Skin of body (tissue), 2 donors: ENCODE data around the gene SORCS2. TPM values are rescaled to one million over a fixed set of nuclear protein-coding genes. Genes with fewer than 3 reads are reported as not detected.

Experiments used
- DNase-seq: peaks from one replicate; lab custom pipeline; 2025; lab: John Stamatoyannopoulos, UW
- total RNA-seq: library from RNA; depleted of rRNA; stranded (reverse); fragments of >200 nt; gene quantifications from one replicate; pipeline ENCODE4 v1.2.3, GENCODE V29; 2014

Gene SORCS2
- total RNA-seq, 1 donor from 2014 or later: 5.8 TPM

GRCh38 chr4:7403001-7403400 lies 210.7 kb downstream of the SORCS2 start:
- DNase-seq: no peak

DNA sequence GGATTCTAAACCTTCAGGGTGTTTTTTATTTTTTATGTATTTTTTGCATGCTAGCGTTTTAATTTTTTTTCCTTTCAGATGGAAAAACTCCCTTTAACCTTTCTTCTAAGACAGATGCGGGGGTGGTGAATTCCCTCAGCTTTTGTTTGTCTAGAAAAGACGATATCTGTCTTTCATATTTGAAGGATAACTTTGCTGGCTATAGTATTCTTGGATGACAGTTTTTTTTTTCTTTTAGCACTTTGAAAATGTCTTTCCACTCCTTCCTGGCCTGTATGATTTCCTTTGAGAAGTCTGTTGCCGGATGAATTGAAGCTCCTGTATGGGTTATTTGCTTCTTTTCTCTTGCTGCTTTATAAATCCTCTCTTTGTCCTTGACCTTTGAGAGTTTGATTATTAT lies 215.8 kb downstream of the SORCS2 start:
- no peak for DNase-seq

DNA sequence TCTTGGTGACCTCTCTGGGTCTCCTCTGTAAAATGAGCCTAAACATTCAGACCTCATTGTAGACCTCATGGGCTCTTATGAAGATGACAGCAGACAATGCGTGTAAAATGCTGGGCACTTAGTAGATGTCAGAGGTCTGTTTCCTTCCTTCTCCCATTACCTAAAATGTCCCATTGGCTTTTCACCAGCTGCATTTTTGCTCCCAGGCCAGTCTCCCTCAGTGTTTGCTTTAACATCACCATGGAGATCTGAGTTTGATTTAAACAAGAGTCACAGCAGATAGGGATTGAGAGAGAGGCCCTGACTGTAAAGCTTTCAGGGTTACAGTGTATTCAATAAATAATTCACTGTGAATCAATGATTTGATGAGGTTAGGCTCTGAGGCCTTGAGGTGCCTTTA lies 218.1 kb downstream of the SORCS2 start:
- peak; percentile 44 for DNase-seq

DNA sequence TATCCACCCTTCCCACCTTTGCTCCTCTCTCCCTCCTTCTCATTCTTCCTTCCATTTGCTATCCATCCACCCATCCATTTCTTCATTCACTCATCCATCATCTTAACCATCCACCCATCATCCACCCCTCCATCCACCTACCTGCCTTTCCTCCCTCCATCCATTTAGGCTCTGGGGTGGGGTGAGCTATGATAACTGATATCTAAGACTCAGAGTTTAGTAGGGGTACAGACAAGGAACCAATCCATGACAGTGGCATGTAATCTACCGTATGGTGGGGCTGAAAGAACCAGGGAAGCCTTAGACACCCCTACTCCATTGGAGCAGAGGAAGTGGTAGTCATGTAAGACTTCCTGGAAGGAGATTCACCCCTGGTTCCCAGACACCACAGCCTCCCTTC lies 219.2 kb downstream of the SORCS2 start:
- DNase-seq: no peak

GRCh38 chr4:7411896-7412553 lies 219.7 kb downstream of the SORCS2 start:
- no peak for DNase-seq

GRCh38 chr4:7412554-7412912 lies 220.2 kb downstream of the SORCS2 start:
- no peak for DNase-seq

GRCh38 chr4:7414046-7414445 lies 221.7 kb downstream of the SORCS2 start:
- DNase-seq: no peak

- no peak for DNase-seq
These were observed 222.6 kb downstream of the SORCS2 start for GRCh38 chr4:7414736-7415510.

- DNase-seq: no peak
These were observed 223.8 kb downstream of the SORCS2 start for GRCh38 chr4:7415927-7416686.

- no peak for DNase-seq
These were observed 224.6 kb downstream of the SORCS2 start for GRCh38 chr4:7416745-7417432.

GRCh38 chr4:7417639-7418038 lies 225.3 kb downstream of the SORCS2 start:
- no peak for DNase-seq

DNA sequence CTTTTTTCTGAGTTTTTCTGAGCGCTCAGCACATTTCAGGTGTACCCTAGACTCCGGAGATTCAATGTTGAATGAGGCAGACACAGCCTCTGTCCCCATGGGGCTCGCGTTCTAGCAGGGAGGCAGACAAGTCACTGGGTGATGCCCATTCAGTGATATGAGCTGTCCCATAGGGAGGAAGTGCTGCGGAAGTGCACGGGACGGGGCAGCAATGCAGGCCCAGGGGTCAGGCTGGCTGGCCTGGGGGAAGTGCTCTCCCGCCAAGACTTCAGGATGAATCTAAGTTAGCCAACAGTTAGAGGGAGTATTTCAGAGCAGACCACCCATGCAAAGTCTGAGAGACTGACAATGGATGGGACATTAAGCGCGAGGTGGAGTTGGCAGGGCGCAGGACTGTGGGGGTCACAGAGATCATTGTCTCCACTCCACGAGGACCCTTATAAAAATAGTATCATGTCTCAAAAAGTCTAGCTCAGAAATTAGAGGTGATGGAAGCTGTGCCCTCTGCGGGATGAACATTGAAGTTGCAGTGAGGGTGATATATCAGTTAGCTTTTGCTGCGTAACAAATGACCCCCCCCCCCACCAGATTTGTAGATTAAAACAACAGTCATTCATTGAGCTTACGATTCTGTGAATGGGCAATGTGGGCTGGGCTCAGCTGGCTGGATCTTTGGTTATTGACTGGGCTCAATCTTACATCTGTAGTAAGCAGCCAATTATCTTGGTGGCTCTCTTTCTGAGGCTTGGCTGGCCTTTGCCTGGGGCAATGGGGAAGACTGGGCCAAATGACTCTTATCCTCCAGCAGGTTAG lies 226.0 kb downstream of the SORCS2 start:
- DNase-seq: no peak

GRCh38 chr4:7419961-7420660 lies 227.8 kb downstream of the SORCS2 start:
- DNase-seq: no peak

DNA sequence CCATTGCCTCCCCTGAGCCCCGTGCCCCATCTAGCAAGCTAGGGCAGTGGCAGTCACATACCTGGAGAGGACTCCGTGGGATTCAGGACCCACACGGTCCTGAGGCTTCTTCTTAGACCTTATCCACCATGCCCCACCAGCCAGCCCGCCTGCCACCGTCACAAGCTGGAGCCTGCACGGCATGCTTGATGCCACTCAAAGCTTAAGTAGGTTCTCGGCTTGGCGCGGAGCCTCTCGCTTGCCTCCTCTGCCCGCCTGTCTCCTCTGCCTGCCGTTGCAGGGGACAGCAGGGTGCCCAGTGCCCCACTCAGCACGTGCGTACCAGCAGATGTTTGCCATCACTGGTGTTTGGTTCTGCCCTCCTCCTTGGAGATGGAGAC lies 228.3 kb downstream of the SORCS2 start:
- no peak for DNase-seq

DNA sequence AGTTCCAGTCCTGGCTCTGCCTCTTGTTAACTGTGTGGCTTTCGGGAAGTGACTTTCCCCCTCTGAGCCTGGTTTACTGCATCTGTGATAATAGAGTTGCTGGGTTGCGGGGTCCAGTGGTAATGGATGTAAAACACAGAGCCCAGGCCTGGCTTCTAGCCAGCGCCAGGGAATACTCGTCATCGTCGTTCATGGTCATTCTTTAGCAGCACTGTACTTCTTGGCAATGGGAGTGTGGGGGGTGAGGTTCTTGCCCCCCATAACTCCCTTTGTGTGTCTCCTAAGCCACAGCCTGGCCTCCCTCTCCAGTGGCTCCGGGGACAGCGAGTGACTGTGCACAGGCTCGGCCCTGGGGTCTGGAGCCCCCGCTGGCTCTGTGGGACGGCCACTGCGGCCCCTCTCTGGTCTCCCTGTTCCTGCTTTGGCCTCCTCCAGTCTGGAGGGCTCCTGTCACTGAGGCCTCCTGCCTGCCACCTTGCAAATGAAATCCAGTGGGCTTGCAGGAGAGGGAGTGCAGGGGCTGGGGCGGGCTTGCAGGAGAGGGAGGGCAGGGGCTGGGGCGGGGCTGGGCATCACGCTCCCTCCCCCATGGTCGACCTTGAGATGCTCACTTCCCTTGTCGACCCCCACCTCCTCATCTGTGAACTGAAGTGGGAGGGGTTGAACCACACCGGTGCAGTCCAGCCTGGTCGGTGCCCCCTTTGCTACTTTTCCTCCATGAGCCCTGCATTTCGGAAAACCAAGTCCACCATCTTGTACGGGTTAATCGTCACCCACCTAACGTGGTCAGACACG lies 229.2 kb downstream of the SORCS2 start:
- DNase-seq: no peak

DNA sequence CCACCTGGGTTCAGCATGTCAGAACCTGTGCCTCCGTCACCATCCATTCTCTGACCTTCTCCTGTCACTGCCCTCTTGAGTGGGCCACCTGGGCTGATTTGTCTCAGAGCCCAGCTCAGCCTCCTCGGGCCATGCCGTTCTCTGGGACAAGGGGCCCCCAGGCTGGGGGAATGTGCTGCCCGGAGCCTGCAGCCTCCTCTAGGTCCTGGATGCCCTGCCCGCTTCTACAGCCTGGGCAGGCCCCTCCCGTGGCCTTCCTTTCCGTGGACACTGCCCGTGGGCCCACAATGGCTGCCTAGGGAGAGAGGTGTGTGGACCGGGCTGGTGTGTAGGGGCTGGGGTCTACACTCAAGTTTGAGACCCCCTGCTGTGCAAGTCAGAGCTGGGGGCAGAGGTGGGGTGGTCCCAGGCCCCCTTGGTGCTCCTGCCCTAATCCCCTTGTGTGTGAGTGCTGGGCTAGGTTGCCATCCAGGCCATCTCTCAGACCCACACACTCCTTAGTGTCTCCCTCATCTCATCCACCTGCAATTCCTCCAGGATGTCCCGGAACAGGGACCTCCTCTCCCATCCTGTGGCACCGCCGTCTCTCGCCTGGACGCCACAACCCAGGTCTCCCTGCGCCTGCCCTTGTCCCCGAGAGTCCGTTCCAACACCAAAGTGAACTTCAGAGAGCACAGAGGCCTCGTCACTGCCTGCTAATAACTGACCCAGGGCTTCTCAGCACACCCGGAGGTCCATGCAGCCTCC lies 230.0 kb downstream of the SORCS2 start:
- DNase-seq: no peak

DNA sequence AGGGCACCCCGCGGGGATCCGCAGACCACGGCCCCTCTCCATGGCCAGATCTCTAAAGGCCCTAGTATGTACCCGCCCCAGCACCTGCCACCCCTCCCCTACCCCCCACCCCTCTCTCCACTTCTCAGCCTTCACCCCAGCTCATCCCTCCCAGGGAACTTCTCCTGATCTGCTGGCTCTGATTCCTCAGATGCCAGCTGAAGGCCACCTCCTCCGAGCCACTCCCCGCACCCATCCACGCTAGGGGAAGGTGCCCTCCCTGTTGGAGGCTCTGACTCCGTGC lies 230.5 kb downstream of the SORCS2 start:
- no peak for DNase-seq

DNA sequence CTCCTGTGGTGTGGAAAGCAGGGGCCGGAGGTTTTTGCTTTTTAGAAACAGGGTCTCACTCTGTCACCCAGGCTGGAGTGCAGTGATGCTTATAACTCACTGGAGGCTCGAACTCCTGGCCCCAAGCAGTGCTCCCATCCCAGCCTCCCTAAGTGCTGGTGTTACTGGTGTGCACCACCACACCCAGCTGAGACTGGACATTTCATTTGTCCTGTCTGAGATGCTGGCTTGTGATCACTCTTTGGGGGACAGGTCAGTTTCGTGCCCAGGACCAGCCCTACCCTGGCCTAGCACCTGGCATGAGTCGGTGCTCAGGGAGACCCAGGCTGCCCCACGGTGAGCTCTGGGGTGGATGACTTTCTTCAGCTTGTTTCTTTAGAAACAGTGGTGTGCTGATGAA lies 231.1 kb downstream of the SORCS2 start:
- DNase-seq: no peak
